NT2/D1 (cell line): ENCODE data around the gene CYP4F8.

ENCODE experiments used
- DNase-seq: peaks from one replicate; pipeline ENCODE4 v3.0.0-alpha.2; 2011; ENCODE audit warnings: low read depth, low spot score
- H3K27me3 ChIP-seq: 2 replicates; pipeline ENCODE4 v1.6.0; 2011; ENCODE audit warnings: mild to moderate bottlenecking; ENCODE audit not compliant: insufficient read length, insufficient read depth
- H3K36me3 ChIP-seq: 2 replicates; pipeline ENCODE4 v1.6.1; 2011; ENCODE audit warnings: mild to moderate bottlenecking, low read length, mixed read lengths; ENCODE audit not compliant: insufficient read depth, insufficient read length
- H3K4me1 ChIP-seq: 2 replicates; pipeline ENCODE4 v1.5.1; 2011; ENCODE audit not compliant: insufficient read depth, insufficient read length
- H3K4me3 ChIP-seq: 2 replicates; pipeline ENCODE4 v1.5.1; 2011; ENCODE audit warnings: low read depth; ENCODE audit not compliant: insufficient read length
- H3K9ac ChIP-seq: 2 replicates; pipeline ENCODE4 v1.6.0; 2011; ENCODE audit warnings: low read depth; ENCODE audit not compliant: insufficient read length
- H3K9me3 ChIP-seq: 2 replicates; pipeline ENCODE4 v1.5.1; 2011; ENCODE audit warnings: mild to moderate bottlenecking, low read length; ENCODE audit not compliant: insufficient read depth
- SUZ12 ChIP-seq: IDR thresholded peaks from 2 replicates; pipeline ENCODE4 v1.6.1; 2011; ENCODE audit not compliant: insufficient read length, insufficient read depth; ENCODE audit errors: extremely low read depth
- YY1 ChIP-seq: IDR thresholded peaks from 2 replicates; pipeline ENCODE4 v1.6.1; 2011; ENCODE audit not compliant: insufficient read length, insufficient read depth
- ZNF274 ChIP-seq: IDR thresholded peaks from 2 replicates; pipeline ENCODE4 v1.6.1; 2011; ENCODE audit warnings: mild to moderate bottlenecking, low read depth, low read length

CYP4F8 gene

GRCh38 chr19:15631817-15632216, 16.8 kb downstream of the CYP4F8 start:
- H3K4me3 ChIP-seq, result no peak overlapping the region
- H3K9ac ChIP-seq, result no peak overlapping the region
- H3K27me3 ChIP-seq, result peaks cover 20% of the 10 kb centered on the region
- no peaks in the 10 kb centered on the region for H3K36me3 ChIP-seq
- peak; percentile 20 for DNase-seq
- no peaks in the 10 kb centered on the region for H3K9me3 ChIP-seq
- H3K4me1 ChIP-seq, result no peaks in the 10 kb centered on the region
- TF ChIP-seq ZNF274, result no peak
- no peak for TF ChIP-seq YY1
- no peak for TF ChIP-seq SUZ12

DNA sequence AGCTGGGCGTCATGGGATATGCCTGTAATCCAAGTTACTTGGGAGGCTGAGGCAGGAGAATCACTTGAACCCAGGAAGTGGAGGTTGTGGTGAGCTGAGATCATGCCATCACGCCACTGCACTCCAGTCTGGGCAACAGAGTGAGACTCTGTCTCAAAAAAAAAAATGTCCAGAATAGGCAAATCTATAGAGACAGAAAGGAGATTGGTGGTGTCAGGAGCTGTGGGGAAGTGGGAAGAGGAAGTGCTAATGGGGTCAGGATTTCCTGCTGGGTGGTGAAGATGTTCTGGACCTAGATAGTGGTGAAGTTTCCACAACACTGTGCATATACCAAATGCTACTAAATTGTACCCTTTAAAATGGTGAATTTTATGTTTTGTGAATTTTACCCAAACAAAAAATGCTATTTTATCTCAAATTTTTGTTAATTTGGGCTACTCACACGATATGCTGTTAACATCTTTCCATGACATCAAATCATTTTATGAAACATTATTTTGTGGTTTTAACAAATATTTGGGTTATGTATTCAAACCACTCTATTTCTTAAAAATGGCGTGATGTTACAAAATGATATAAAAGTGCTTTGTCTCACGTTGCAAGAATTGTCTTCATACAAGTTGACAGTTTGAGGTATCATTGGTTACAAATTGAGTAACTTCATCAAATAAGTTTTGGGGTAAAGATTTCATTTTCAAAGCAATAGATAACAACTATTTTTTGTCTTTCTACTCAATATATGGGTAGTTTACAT, 18.2 kb downstream of the CYP4F8 start:
- peaks cover 12% of the 10 kb centered on the region for H3K27me3 ChIP-seq
- H3K9me3 ChIP-seq, result no peaks in the 10 kb centered on the region
- H3K36me3 ChIP-seq, result no peaks in the 10 kb centered on the region
- no peak for TF ChIP-seq ZNF274
- no peak for TF ChIP-seq YY1
- DNase-seq, result no peak
- no peak overlapping the region for H3K9ac ChIP-seq
- H3K4me3 ChIP-seq, result no peak overlapping the region
- no peaks in the 10 kb centered on the region for H3K4me1 ChIP-seq

GRCh38 chr19:15634105-15634504, 19.1 kb downstream of the CYP4F8 start:
- no peaks in the 10 kb centered on the region for H3K36me3 ChIP-seq
- no peaks in the 10 kb centered on the region for H3K9me3 ChIP-seq
- no peak overlapping the region for H3K9ac ChIP-seq
- H3K4me3 ChIP-seq, result no peak overlapping the region
- H3K27me3 ChIP-seq, result peaks cover 4% of the 10 kb centered on the region
- no peak for DNase-seq
- TF ChIP-seq ZNF274, result no peak
- no peak for TF ChIP-seq YY1
- no peak for TF ChIP-seq SUZ12
- H3K4me1 ChIP-seq, result no peaks in the 10 kb centered on the region

GRCh38 chr19:15635016-15635805, 20.2 kb downstream of the CYP4F8 start:
- no peaks in the 10 kb centered on the region for H3K36me3 ChIP-seq
- peaks cover 4% of the 10 kb centered on the region for H3K27me3 ChIP-seq
- peaks cover 1% of the 10 kb centered on the region for H3K4me1 ChIP-seq
- no peak for DNase-seq
- no peak overlapping the region for H3K4me3 ChIP-seq
- TF ChIP-seq SUZ12, result no peak
- TF ChIP-seq ZNF274, result no peak
- TF ChIP-seq YY1, result no peak
- no peaks in the 10 kb centered on the region for H3K9me3 ChIP-seq
- no peak overlapping the region for H3K9ac ChIP-seq

GRCh38 chr19:15636026-15636425, 21.0 kb downstream of the CYP4F8 start:
- Histone ChIP-seq H3K9ac (no peak overlapping the region), H3K36me3 (no peaks in the 10 kb centered on the region), H3K9me3 (no peaks in the 10 kb centered on the region), H3K4me3 (no peak overlapping the region), H3K4me1 (peaks cover 2% of the 10 kb centered on the region), H3K27me3 (no peaks in the 10 kb centered on the region)
- DNase-seq, result no peak
- TF ChIP-seq YY1 (no peak), ZNF274 (no peak), SUZ12 (no peak)

DNA sequence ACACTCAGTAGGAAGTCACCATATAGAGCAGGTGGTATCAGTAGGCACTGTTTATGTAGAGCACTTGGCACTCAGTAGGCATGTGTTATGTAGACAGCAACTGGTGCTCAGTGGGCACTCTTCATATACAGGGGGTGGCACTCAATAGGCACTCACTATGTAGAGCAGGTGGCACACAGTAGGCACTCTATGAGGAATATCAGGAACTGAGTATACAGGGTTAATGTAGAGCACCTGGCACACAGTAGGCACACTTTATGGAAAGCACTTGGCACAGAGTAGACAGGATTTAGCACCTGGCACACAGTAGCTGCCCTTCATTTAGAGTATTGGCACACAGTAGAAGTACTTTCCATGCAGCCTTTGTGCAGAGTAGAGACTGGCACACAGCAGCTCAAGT, 24.6 kb downstream of the CYP4F8 start:
- TF ChIP-seq SUZ12 (no peak), ZNF274 (no peak), YY1 (no peak)
- DNase-seq, result no peak
- H3K4me3 ChIP-seq, result no peak overlapping the region
- no peaks in the 10 kb centered on the region for H3K36me3 ChIP-seq
- no peak overlapping the region for H3K9ac ChIP-seq
- peaks cover 13% of the 10 kb centered on the region for H3K27me3 ChIP-seq
- H3K4me1 ChIP-seq, result peaks cover 2% of the 10 kb centered on the region
- no peaks in the 10 kb centered on the region for H3K9me3 ChIP-seq

- no peak within 1 kb of the TSS for H3K9ac ChIP-seq
- peaks cover 2% of the 10 kb centered on the region for H3K4me1 ChIP-seq
- no peak within 1 kb of the TSS for H3K4me3 ChIP-seq
- TF ChIP-seq YY1, result no peak
- TF ChIP-seq ZNF274, result no peak
- TF ChIP-seq SUZ12, result no peak
- no peak for DNase-seq
- H3K36me3 ChIP-seq, result no peaks in the 10 kb centered on the region
- no peaks in the 10 kb centered on the region for H3K9me3 ChIP-seq
- H3K27me3 ChIP-seq, result peaks cover 13% of the 10 kb centered on the region
These were observed 25.4 kb downstream of the CYP4F8 start, which contains the start of gene CYP4F3 for GRCh38 chr19:15640294-15640903. CYP4F3 (plus strand) TSS chr19:15640897; CDS start chr19:15641416, 519 bp downstream.
